Lower leg skin (tissue), 3 donors: Measurements from ENCODE around the gene YPEL1.

Experiments used
- POLR2A ChIP-seq, 2 donors: fragments of 450-650 bp; IDR thresholded peaks; one replicate each; pipeline ENCODE4 v1.6.1; 2016 to 2017; ENCODE audit warnings: antibody characterized with exemption in 2 of 2, mild to moderate bottlenecking in 1 of 2, moderate library complexity in 1 of 2
- TF ChIP-seq, protein P1 (sequence below), 3 donors: fragments of 450-650 bp; IDR thresholded peaks; one replicate each; pipeline ENCODE4 v1.5.1; 2016; ENCODE audit warnings: antibody characterized with exemption in 3 of 3, mild to moderate bottlenecking in 3 of 3, moderate library complexity in 2 of 3

DNA sequence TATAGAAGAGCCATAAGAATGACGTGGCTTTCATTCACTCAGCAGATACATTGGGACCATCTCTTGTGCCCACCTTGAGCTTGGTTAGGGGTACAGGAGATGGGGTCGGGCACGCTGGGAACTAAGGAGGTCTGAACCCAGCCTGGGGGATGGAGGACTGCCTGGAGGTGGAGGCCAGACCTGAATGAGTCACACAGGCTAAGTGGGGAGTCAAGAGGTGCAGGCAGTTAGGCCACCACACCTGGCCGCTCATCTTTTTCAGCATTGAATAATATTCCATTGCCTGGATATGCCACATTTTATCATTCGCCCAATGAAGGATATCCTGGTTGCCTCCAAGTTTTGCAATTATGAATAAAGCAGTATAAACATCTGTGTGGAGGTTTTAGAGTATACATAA, 73.6 kb downstream of the YPEL1 start:
- TF ChIP-seq, protein P1, sequence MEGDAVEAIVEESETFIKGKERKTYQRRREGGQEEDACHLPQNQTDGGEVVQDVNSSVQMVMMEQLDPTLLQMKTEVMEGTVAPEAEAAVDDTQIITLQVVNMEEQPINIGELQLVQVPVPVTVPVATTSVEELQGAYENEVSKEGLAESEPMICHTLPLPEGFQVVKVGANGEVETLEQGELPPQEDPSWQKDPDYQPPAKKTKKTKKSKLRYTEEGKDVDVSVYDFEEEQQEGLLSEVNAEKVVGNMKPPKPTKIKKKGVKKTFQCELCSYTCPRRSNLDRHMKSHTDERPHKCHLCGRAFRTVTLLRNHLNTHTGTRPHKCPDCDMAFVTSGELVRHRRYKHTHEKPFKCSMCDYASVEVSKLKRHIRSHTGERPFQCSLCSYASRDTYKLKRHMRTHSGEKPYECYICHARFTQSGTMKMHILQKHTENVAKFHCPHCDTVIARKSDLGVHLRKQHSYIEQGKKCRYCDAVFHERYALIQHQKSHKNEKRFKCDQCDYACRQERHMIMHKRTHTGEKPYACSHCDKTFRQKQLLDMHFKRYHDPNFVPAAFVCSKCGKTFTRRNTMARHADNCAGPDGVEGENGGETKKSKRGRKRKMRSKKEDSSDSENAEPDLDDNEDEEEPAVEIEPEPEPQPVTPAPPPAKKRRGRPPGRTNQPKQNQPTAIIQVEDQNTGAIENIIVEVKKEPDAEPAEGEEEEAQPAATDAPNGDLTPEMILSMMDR (IDR thresholded peaks at IDR 0.05), result no peak
- no peak for TF ChIP-seq POLR2A (IDR thresholded peaks at IDR 0.05)
